Adipocyte (in vitro differentiated cells): ENCODE results near the gene CINP.
"Not testable (repeated sequence)": the region's sequence is repeated elsewhere in the genome, so short reads cannot be mapped to it uniquely, and the experiment has no call there.

Experiments used
- DNase-seq: peaks from one replicate; pipeline ENCODE4 v3.0.0-alpha.2; 2015; ENCODE audit warnings: low read depth
- H3K27me3 ChIP-seq: replicated peaks from 2 replicates; pipeline ENCODE4 v1.7.0; 2013; ENCODE audit warnings: mild to moderate bottlenecking, low read length, moderate library complexity; ENCODE audit not compliant: control insufficient read depth, insufficient read depth
- H3K36me3 ChIP-seq: 2 replicates; pipeline ENCODE4 v1.7.0; 2013; ENCODE audit warnings: low read length, mild to moderate bottlenecking, moderate library complexity; ENCODE audit not compliant: control insufficient read depth, insufficient read depth, severe bottlenecking
- H3K4me1 ChIP-seq: 2 replicates; pipeline ENCODE4 v1.7.0; 2013; ENCODE audit warnings: mild to moderate bottlenecking, low read length, moderate library complexity; ENCODE audit not compliant: control insufficient read depth, insufficient read depth
- H3K4me3 ChIP-seq: 2 replicates; pipeline ENCODE4 v1.7.0; 2013; ENCODE audit warnings: mild to moderate bottlenecking, low read length, moderate library complexity
- H3K9ac ChIP-seq: 2 replicates; pipeline ENCODE4 v1.7.0; 2013; ENCODE audit warnings: mild to moderate bottlenecking, low read length, moderate library complexity
- H3K9me3 ChIP-seq: 2 replicates; pipeline ENCODE4 v1.7.0; 2013; ENCODE audit warnings: mild to moderate bottlenecking, low read length, moderate library complexity; ENCODE audit not compliant: control insufficient read depth

Gene CINP

GRCh38 chr14:102352213-102352612, 10.5 kb downstream of the CINP start:
- no peak for DNase-seq
- Histone ChIP-seq H3K4me1 (no peaks in the 10 kb centered on the region), H3K36me3 (peaks cover 77% of the 10 kb centered on the region), H3K9ac (no peak overlapping the region), H3K27me3 (no peaks in the 10 kb centered on the region), H3K4me3 (no peak overlapping the region), H3K9me3 (no peaks in the 10 kb centered on the region)

- not testable (repeated sequence) for H3K4me1 ChIP-seq, H3K27me3 ChIP-seq, H3K9ac ChIP-seq, H3K9me3 ChIP-seq, H3K4me3 ChIP-seq
- DNase-seq = peak; percentile 9
- H3K36me3 ChIP-seq = peaks cover 73% of the 10 kb centered on the region
Observed at GRCh38 chr14:102351593-102351992, 11.1 kb downstream of the CINP start.

GRCh38 chr14:102351023-102351422, 11.7 kb downstream of the CINP start:
- DNase-seq = no peak
- H3K4me1 ChIP-seq = no peaks in the 10 kb centered on the region
- H3K36me3 ChIP-seq = peaks cover 68% of the 10 kb centered on the region
- H3K9me3 ChIP-seq = no peaks in the 10 kb centered on the region
- no peaks in the 10 kb centered on the region for H3K27me3 ChIP-seq
- no peak overlapping the region for H3K9ac ChIP-seq
- no peak overlapping the region for H3K4me3 ChIP-seq

- H3K4me1 ChIP-seq = no peaks in the 10 kb centered on the region
- peaks cover 62% of the 10 kb centered on the region for H3K36me3 ChIP-seq
- H3K9me3 ChIP-seq = no peaks in the 10 kb centered on the region
- H3K4me3 ChIP-seq = no peak overlapping the region
- H3K27me3 ChIP-seq = no peaks in the 10 kb centered on the region
- no peak overlapping the region for H3K9ac ChIP-seq
- DNase-seq = no peak
Observed at GRCh38 chr14:102348376-102348775, 14.3 kb downstream of the CINP start.

- H3K9me3 ChIP-seq = no peaks in the 10 kb centered on the region
- H3K4me3 ChIP-seq = no peak overlapping the region
- H3K4me1 ChIP-seq = no peaks in the 10 kb centered on the region
- H3K9ac ChIP-seq = no peak overlapping the region
- H3K36me3 ChIP-seq = peaks cover 62% of the 10 kb centered on the region
- DNase-seq = no peak
- H3K27me3 ChIP-seq = no peaks in the 10 kb centered on the region
Observed at GRCh38 chr14:102346645-102347044, 16.0 kb downstream of the CINP start.

GRCh38 chr14:102345232-102345631, 17.5 kb downstream of the CINP start:
- DNase-seq = no peak
- Histone ChIP-seq H3K4me1 (no peaks in the 10 kb centered on the region), H3K36me3 (peaks cover 63% of the 10 kb centered on the region), H3K4me3 (no peak overlapping the region), H3K9me3 (no peaks in the 10 kb centered on the region), H3K27me3 (no peaks in the 10 kb centered on the region), H3K9ac (no peak overlapping the region)

- no peak for DNase-seq
Observed at GRCh38 chr14:102344485-102344884, 18.2 kb downstream of the CINP start.

GRCh38 chr14:102344084-102344483, 18.6 kb downstream of the CINP start:
- no peaks in the 10 kb centered on the region for H3K9me3 ChIP-seq
- peaks cover 55% of the 10 kb centered on the region for H3K36me3 ChIP-seq
- DNase-seq = no peak
- no peaks in the 10 kb centered on the region for H3K27me3 ChIP-seq
- no peaks in the 10 kb centered on the region for H3K4me1 ChIP-seq
- no peak overlapping the region for H3K4me3 ChIP-seq
- no peak overlapping the region for H3K9ac ChIP-seq

More at GRCh38 chr14:102344485-102344884, 18.2 kb downstream of the CINP start:
- no peaks in the 10 kb centered on the region for H3K27me3 ChIP-seq
- peaks cover 56% of the 10 kb centered on the region for H3K36me3 ChIP-seq
- no peak overlapping the region for H3K4me3 ChIP-seq
- no peak overlapping the region for H3K9ac ChIP-seq
- H3K4me1 ChIP-seq = no peaks in the 10 kb centered on the region
- no peaks in the 10 kb centered on the region for H3K9me3 ChIP-seq

- H3K4me1 ChIP-seq = no peaks in the 10 kb centered on the region
- no peaks in the 10 kb centered on the region for H3K27me3 ChIP-seq
- peaks cover 52% of the 10 kb centered on the region for H3K36me3 ChIP-seq
- H3K9ac ChIP-seq = no peak overlapping the region
- no peak for DNase-seq
- no peak overlapping the region for H3K4me3 ChIP-seq
- H3K9me3 ChIP-seq = no peaks in the 10 kb centered on the region
Observed at GRCh38 chr14:102342238-102342637, 20.5 kb downstream of the CINP start.

- DNase-seq = no peak
- no peak overlapping the region for H3K9ac ChIP-seq
- no peaks in the 10 kb centered on the region for H3K9me3 ChIP-seq
- no peak overlapping the region for H3K4me3 ChIP-seq
- no peaks in the 10 kb centered on the region for H3K27me3 ChIP-seq
- H3K4me1 ChIP-seq = no peaks in the 10 kb centered on the region
- peaks cover 52% of the 10 kb centered on the region for H3K36me3 ChIP-seq
Observed at GRCh38 chr14:102341566-102341965, 21.1 kb downstream of the CINP start.

- peaks cover 35% of the 10 kb centered on the region for H3K36me3 ChIP-seq
Observed at GRCh38 chr14:102338724-102339123, 24.0 kb downstream of the CINP start.

GRCh38 chr14:102335163-102335562, 27.5 kb downstream of the CINP start:
- no peak overlapping the region for H3K9ac ChIP-seq
- peaks cover 26% of the 10 kb centered on the region for H3K36me3 ChIP-seq
- DNase-seq = no peak
- H3K4me1 ChIP-seq = peaks cover 26% of the 10 kb centered on the region
- no peaks in the 10 kb centered on the region for H3K9me3 ChIP-seq
- no peak overlapping the region for H3K4me3 ChIP-seq
- H3K27me3 ChIP-seq = no peaks in the 10 kb centered on the region

More at GRCh38 chr14:102338724-102339123, 24.0 kb downstream of the CINP start:
- H3K9ac ChIP-seq = no peak overlapping the region
- H3K4me3 ChIP-seq = no peak overlapping the region
- DNase-seq = no peak
- H3K27me3 ChIP-seq = no peaks in the 10 kb centered on the region
- peaks cover 22% of the 10 kb centered on the region for H3K4me1 ChIP-seq
- H3K9me3 ChIP-seq = no peaks in the 10 kb centered on the region
